Measurements from ENCODE around the gene S100A6.
"Not testable (repeated sequence)": the region's sequence is repeated elsewhere in the genome, so short reads cannot be mapped to it uniquely, and the experiment has no call there.

The S100A6 gene

DNA sequence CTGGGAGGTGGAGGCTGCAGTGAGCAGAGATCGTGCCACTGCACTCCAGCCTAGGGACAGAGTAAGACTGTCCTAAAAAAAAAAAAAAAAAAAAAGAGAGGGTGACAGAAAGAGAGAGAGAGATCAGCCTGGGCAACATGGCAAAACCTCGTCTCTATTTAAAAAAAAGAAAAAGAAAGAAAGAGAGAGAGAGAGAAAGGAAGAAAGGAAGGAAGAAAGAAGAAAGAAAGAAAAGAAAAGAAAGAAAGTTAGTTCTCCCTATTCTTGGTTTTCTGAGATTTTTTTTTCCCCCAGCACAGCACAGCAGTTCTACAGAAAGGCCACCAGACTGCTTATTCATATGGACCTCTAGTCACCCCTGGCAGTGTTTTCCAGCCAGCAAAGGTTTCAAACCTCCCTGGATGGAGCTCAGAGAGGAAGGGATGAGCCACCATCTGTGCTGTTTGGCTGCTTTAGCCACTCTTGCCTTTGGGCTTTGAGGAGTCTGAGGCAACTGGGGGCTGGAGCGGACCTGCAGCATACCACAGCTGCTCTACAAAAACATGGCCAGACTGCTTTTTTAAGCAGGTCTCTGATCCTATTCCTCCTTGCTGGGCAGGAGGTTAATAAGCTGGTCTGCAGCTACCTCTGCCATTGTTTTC is 10.6 kb downstream of the S100A6 start:
- no peak overlapping the region for H3K4me2 ChIP-seq (ENCODE audit: low read depth, low read length, poor library complexity, severe bottlenecking)
- no peak overlapping the region for H3K27ac ChIP-seq (ENCODE audit: low read depth, low read length)
- no peaks in the 10 kb centered on the region for H3K9me2 ChIP-seq (replicated peaks; ENCODE audit: insufficient read depth, low read length)
- no peak overlapping the region for H2AFZ ChIP-seq (ENCODE audit: low read depth, low read length, severe bottlenecking)
- no peaks in the 10 kb centered on the region for H4K20me1 ChIP-seq (ENCODE audit: low read depth, low read length)
- H3K4me3 ChIP-seq (ENCODE audit: insufficient read depth, low read length, poor library complexity, severe bottlenecking): no peak overlapping the region
- H3K9me3 ChIP-seq (ENCODE audit: insufficient read depth, low read length): no peaks in the 10 kb centered on the region
- no peaks in the 10 kb centered on the region for H3K27me3 ChIP-seq (ENCODE audit: low read length)
- H3K79me2 ChIP-seq (ENCODE audit: insufficient read depth, low read length): no peaks in the 10 kb centered on the region
- no peak overlapping the region for H3K9ac ChIP-seq (ENCODE audit: low read length)
- no peak for TF ChIP-seq EZH2phosphoT487 (conservative IDR thresholded peaks at IDR 0.05; ENCODE audit: low read length)
- TF ChIP-seq, protein P1, sequence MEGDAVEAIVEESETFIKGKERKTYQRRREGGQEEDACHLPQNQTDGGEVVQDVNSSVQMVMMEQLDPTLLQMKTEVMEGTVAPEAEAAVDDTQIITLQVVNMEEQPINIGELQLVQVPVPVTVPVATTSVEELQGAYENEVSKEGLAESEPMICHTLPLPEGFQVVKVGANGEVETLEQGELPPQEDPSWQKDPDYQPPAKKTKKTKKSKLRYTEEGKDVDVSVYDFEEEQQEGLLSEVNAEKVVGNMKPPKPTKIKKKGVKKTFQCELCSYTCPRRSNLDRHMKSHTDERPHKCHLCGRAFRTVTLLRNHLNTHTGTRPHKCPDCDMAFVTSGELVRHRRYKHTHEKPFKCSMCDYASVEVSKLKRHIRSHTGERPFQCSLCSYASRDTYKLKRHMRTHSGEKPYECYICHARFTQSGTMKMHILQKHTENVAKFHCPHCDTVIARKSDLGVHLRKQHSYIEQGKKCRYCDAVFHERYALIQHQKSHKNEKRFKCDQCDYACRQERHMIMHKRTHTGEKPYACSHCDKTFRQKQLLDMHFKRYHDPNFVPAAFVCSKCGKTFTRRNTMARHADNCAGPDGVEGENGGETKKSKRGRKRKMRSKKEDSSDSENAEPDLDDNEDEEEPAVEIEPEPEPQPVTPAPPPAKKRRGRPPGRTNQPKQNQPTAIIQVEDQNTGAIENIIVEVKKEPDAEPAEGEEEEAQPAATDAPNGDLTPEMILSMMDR (IDR thresholded peaks at IDR 0.05; ENCODE audit: insufficient read depth, low read length, poor library complexity, severe bottlenecking): no peak
- no peaks in the 10 kb centered on the region for H3F3A ChIP-seq (ENCODE audit: insufficient read depth)
- H3K36me3 ChIP-seq (ENCODE audit: low read length): no peaks in the 10 kb centered on the region

DNA sequence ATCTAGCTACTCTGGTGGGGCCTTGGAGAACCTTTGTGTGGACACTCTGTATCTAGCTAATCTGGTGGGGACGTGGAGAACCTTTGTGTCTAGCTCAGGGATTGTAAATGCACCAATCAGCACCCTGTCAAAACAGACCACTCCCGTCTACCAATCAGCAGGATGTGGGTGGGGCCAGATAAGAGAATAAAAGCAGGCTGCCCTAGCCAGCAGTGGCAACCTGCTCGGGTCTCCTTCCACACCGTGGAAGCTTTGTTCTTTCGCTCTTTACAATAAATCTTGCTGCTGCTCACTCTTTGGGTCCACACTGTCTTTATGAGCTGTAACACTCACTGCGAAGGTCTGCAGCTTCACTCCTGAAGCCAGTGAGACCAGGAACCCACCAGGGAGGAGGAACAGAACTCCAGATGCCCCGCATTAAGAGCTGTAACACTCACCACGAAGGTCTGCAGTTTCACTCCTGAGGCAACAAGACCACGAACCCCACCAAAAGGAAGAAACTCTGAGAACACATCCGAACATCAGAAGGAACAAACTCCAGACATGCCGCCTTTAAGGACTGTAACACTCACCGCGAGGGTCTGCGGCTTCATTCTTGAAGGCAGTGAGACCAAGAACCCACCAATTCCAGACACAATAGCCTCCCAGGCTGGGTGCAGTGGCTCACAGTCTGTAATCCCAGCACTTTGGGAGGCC is 13.3 kb downstream of the S100A6 start:
- H3K36me3 ChIP-seq (ENCODE audit: low read length); H3K9me3 ChIP-seq (ENCODE audit: insufficient read depth, low read length); H3K4me2 ChIP-seq (ENCODE audit: low read depth, low read length, poor library complexity, severe bottlenecking); H3K9ac ChIP-seq (ENCODE audit: low read length); H3K27me3 ChIP-seq (ENCODE audit: low read length); H3K4me3 ChIP-seq (ENCODE audit: insufficient read depth, low read length, poor library complexity, severe bottlenecking); H3K79me2 ChIP-seq (ENCODE audit: insufficient read depth, low read length); H2AFZ ChIP-seq (ENCODE audit: low read depth, low read length, severe bottlenecking); H3K9me2 ChIP-seq (replicated peaks; ENCODE audit: insufficient read depth, low read length); H3K27ac ChIP-seq (ENCODE audit: low read depth, low read length); H4K20me1 ChIP-seq (ENCODE audit: low read depth, low read length); H3F3A ChIP-seq (ENCODE audit: insufficient read depth): not testable (repeated sequence)

DNA sequence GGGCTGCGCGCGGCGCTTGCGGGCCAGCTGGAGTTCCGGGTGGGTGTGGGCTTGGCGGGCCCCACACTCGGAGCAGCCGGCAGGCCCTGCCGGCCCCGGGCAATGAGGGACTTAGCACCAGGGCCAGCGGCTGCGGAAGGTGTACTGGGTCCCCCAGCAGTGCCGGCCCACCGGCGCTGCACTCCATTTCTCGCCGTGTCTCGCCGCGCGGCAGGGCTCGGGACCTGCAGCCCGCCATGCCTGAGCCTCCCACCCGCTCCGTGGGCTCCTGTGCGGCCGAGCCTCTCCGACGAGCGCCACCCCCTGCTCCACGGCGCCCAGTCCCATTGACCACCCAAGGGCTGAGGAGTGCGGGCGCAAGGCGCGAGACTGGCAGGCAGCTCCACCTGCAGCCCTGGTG is 14.0 kb downstream of the S100A6 start:
- H3K27me3 ChIP-seq (ENCODE audit: low read length); H3K9me3 ChIP-seq (ENCODE audit: insufficient read depth, low read length); H3K4me2 ChIP-seq (ENCODE audit: low read depth, low read length, poor library complexity, severe bottlenecking); H4K20me1 ChIP-seq (ENCODE audit: low read depth, low read length); H3K79me2 ChIP-seq (ENCODE audit: insufficient read depth, low read length); H3F3A ChIP-seq (ENCODE audit: insufficient read depth); H2AFZ ChIP-seq (ENCODE audit: low read depth, low read length, severe bottlenecking); H3K9ac ChIP-seq (ENCODE audit: low read length); H3K36me3 ChIP-seq (ENCODE audit: low read length); H3K4me3 ChIP-seq (ENCODE audit: insufficient read depth, low read length, poor library complexity, severe bottlenecking); H3K9me2 ChIP-seq (replicated peaks; ENCODE audit: insufficient read depth, low read length); H3K27ac ChIP-seq (ENCODE audit: low read depth, low read length): not testable (repeated sequence)

DNA sequence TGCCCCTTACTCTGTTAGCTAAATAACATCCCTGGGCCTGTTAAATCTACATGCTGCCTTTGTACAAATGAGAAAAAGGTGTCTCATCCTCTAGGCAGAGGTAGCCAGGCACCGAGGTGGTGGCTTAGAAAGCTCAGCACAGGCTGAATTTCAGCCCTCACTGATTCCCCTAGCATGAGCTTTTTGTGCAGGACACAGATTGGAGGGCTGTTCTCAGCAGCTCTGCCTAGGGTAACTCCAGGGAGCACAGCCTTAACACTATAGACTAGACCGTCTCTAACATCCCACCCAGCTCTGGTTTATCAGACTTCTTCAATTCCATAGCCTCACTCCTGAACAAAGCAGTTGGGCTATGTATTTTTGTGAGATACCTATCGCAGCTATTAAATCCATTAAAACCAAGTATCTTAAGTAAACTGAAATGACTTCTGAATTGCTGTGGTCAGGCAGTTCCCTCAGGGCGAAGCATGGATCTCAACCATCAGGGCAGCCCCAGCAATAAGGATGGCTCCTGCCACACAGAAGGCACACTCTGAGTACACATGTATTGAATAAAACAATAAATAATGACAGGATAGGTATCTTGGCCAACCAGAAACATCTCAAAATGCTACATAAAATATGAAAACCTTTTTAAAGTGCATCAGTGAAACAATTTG is 14.8 kb downstream of the S100A6 start:
- Histone ChIP-seq H3K36me3 (ENCODE audit: low read length) (no peaks in the 10 kb centered on the region), H4K20me1 (ENCODE audit: low read depth, low read length) (no peaks in the 10 kb centered on the region), H2AFZ (ENCODE audit: low read depth, low read length, severe bottlenecking) (no peak overlapping the region), H3K27ac (ENCODE audit: low read depth, low read length) (no peak overlapping the region), H3K4me3 (ENCODE audit: insufficient read depth, low read length, poor library complexity, severe bottlenecking) (no peak overlapping the region), H3K79me2 (ENCODE audit: insufficient read depth, low read length) (no peaks in the 10 kb centered on the region), H3K27me3 (ENCODE audit: low read length) (no peaks in the 10 kb centered on the region), H3K9me3 (ENCODE audit: insufficient read depth, low read length) (no peaks in the 10 kb centered on the region), H3K9me2 (replicated peaks; ENCODE audit: insufficient read depth, low read length) (no peaks in the 10 kb centered on the region), H3F3A (ENCODE audit: insufficient read depth) (no peaks in the 10 kb centered on the region), H3K9ac (ENCODE audit: low read length) (no peak overlapping the region), H3K4me2 (ENCODE audit: low read depth, low read length, poor library complexity, severe bottlenecking) (no peak overlapping the region)
- TF ChIP-seq, protein P1 (IDR thresholded peaks at IDR 0.05; ENCODE audit: insufficient read depth, low read length, poor library complexity, severe bottlenecking): no peak
- no peak for TF ChIP-seq EZH2phosphoT487 (conservative IDR thresholded peaks at IDR 0.05; ENCODE audit: low read length)

DNA sequence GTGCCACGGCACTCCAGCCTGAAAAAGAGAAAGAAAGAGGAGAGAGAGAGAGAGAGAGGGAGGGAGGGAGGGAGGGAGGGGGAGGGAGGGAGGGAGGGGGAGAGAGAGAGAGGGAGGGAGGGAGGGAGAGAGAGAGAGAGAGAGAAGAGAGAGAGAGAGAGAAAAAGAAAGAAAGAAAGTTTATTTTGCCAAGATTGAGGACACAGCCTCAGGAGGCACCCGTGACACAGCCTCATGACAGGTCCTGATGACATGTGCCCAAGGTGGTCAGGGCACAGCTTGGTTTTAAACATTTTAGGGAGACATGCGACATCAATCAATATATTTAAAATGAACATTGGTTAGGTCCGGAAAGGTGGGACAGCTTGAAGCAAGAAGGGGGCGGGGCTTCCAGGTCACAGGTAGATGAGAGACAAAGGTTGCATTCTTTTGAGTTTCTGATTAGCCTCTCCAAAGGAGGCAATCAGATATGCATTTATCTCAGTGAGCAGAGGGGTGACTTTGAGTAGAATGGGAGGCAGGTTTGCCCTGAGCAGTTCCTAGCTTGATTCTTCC is 15.6 kb downstream of the S100A6 start:
- not testable (repeated sequence) for H4K20me1 ChIP-seq (ENCODE audit: low read depth, low read length); H3K9ac ChIP-seq (ENCODE audit: low read length); H3K4me3 ChIP-seq (ENCODE audit: insufficient read depth, low read length, poor library complexity, severe bottlenecking); H3K27ac ChIP-seq (ENCODE audit: low read depth, low read length); H2AFZ ChIP-seq (ENCODE audit: low read depth, low read length, severe bottlenecking); H3K4me2 ChIP-seq (ENCODE audit: low read depth, low read length, poor library complexity, severe bottlenecking); H3K36me3 ChIP-seq (ENCODE audit: low read length); H3K9me2 ChIP-seq (replicated peaks; ENCODE audit: insufficient read depth, low read length); H3F3A ChIP-seq (ENCODE audit: insufficient read depth); H3K27me3 ChIP-seq (ENCODE audit: low read length); H3K79me2 ChIP-seq (ENCODE audit: insufficient read depth, low read length); H3K9me3 ChIP-seq (ENCODE audit: insufficient read depth, low read length)
